C4-2B (cell line): Measurements from ENCODE around the gene SLC38A2.

Experiments used
- CTCF ChIP-seq: fragments of 450-650 bp; conservative IDR thresholded peaks from 2 replicates; pipeline ENCODE4 v1.5.1; 2017; ENCODE audit warnings: mild to moderate bottlenecking
- ZFX ChIP-seq: fragments of 450-650 bp; IDR thresholded peaks from 2 replicates; pipeline ENCODE4 v1.6.1; 2017

DNA sequence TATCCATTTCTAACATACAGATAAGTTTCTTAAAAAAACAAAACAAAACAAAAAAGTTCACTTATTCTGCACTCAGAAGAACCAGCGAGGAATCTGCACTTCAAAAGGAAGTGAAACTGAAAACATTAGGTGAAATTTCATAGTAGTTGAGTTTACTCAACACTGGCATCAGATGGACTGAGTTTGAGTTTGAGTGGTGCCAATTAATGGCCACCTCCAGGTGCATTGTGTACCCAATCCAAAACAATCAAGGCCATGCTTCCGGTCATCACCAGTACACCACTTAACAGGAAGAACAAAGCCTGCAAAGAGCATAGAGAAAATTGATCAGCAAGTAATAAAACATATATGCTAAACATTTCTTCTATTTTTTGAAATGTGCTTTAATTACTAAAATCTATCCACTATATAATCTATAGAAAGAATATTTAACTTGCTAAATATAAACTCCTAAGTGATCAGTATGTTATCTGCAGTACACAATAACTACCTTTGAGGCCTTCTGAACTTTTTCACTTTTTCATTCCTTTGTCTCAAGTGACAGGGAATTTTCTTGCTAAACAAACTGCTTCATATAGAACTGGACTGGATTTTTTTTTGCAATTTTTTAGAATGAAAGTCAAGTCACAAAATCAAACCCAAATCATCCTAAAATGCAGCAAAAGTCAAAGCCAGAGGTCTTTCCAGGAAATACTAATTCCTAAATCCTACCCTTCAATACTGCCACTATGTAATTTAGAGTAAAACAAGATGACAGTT, 11.5 kb downstream of the SLC38A2 start:
- TF ChIP-seq CTCF = no peak
- TF ChIP-seq ZFX = no peak
